Neural cell (in vitro differentiated cells): Measurements from ENCODE around the gene EHBP1.

Experiments used
- EZH2 ChIP-seq: fragments of 200-600, 300-800 bp; shearing (Covaris generic), sonication (generic); IDR thresholded peaks from 2 replicates; pipeline ENCODE4 v1.6.1; 2014; ENCODE audit warnings: antibody characterized with exemption, low read length, borderline replicate concordance, mild to moderate bottlenecking; ENCODE audit not compliant: insufficient read depth, poor library complexity, severe bottlenecking
- TF ChIP-seq, protein P1 (sequence below): fragments of 450-650 bp; IDR thresholded peaks from 2 replicates; pipeline ENCODE4 v1.5.1; 2014; ENCODE audit warnings: antibody characterized with exemption, mild to moderate bottlenecking, moderate library complexity; ENCODE audit not compliant: poor library complexity, severe bottlenecking

DNA sequence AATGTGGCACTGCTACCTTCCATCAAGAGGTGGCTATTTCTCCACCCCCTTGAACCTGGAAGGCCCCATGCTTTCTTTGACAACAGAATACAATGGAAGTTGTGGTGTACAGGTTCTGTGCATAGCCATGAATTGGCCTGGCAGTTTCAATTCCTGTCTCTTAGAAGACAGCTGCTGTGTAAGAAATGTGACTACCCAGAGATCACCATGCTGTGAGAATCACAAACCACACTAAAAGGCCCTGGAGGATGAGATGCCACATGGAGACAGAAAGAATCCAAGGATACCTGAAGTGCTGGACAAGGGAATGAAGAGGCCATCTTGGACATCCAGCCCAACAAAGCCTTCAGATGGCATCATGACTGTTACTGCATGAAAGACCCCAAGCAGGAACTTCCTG, 47.7 kb upstream of the EHBP1 start:
- no peak for TF ChIP-seq EZH2
- TF ChIP-seq, protein P1, sequence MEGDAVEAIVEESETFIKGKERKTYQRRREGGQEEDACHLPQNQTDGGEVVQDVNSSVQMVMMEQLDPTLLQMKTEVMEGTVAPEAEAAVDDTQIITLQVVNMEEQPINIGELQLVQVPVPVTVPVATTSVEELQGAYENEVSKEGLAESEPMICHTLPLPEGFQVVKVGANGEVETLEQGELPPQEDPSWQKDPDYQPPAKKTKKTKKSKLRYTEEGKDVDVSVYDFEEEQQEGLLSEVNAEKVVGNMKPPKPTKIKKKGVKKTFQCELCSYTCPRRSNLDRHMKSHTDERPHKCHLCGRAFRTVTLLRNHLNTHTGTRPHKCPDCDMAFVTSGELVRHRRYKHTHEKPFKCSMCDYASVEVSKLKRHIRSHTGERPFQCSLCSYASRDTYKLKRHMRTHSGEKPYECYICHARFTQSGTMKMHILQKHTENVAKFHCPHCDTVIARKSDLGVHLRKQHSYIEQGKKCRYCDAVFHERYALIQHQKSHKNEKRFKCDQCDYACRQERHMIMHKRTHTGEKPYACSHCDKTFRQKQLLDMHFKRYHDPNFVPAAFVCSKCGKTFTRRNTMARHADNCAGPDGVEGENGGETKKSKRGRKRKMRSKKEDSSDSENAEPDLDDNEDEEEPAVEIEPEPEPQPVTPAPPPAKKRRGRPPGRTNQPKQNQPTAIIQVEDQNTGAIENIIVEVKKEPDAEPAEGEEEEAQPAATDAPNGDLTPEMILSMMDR: no peak
